Activated CD8-positive, alpha-beta T cell treated with anti-CD3 and anti-CD28 coated beads, Interleukin-2, amount 10 ng/mL, durations not matched to agents 7 days and 5 days (primary cell): ENCODE results near the gene SCN10A. TPM values are rescaled to one million over a fixed set of nuclear protein-coding genes. Genes with fewer than 3 reads are reported as not detected.

Experiments
- ATAC-seq: fragments of 150-1000 bp; cut with Tn5 transposase; one replicate; pipeline ENCODE4 v1.10.0; 2021; ENCODE audit warnings: moderate library complexity
- CTCF ChIA-PET: fragments of 350-600 bp; sonication (Branson Sonifier 250); formaldehyde crosslinking; loops from one replicate; lab custom pipeline; 2021; ENCODE audit warnings: antibody characterized with exemption; lab: Charles Lee
- POLR2A ChIA-PET: fragments of 350-600 bp; sonication (Branson Sonifier 250); formaldehyde crosslinking; loops from one replicate; lab custom pipeline; 2021; ENCODE audit warnings: antibody characterized with exemption; lab: Charles Lee
- DNase-seq: peaks from one replicate; pipeline ENCODE4 v3.0.0-alpha.2; 2020
- H3K27ac Mint-ChIP-seq: one replicate; pipeline ENCODE4 v1.8.0; 2021; ENCODE audit warnings: mild to moderate bottlenecking, mixed read lengths
- H3K27me3 Mint-ChIP-seq: one replicate; pipeline ENCODE4 v1.8.0; 2021; ENCODE audit warnings: low read depth, mixed read lengths
- H3K36me3 Mint-ChIP-seq: one replicate; pipeline ENCODE4 v1.8.0; 2021; ENCODE audit warnings: low read depth, mixed read lengths
- H3K4me1 Mint-ChIP-seq: one replicate; pipeline ENCODE4 v1.8.0; 2021; ENCODE audit warnings: low read depth, mixed read lengths
- H3K4me3 Mint-ChIP-seq: one replicate; pipeline ENCODE4 v1.8.0; 2021; ENCODE audit warnings: mild to moderate bottlenecking, mixed read lengths
- H3K9me3 Mint-ChIP-seq: one replicate; pipeline ENCODE4 v1.8.0; 2022; ENCODE audit warnings: mixed read lengths; ENCODE audit not compliant: insufficient read depth
- total RNA-seq, 2 experiments: library from RNA; stranded (reverse); gene quantifications; one replicate each; pipeline ENCODE4 v1.2.3, GENCODE V29; 2021

The SCN10A gene
- not detected for total RNA-seq

- Mint-ChIP-seq H3K4me3 (no peak within 1 kb of the TSS), H3K36me3 (no peaks in the 10 kb centered on the region), H3K27me3 (peaks cover 7% of the 10 kb centered on the region), H3K9me3 (no peaks in the 10 kb centered on the region), H3K4me1 (no peaks in the 10 kb centered on the region), H3K27ac (no peak within 1 kb of the TSS)
- ATAC-seq (no peak), DNase-seq (no peak)
- ChIA-PET POLR2A (no interaction called here), CTCF (no interaction called here)
Observed at GRCh38 chr3:38816026-38816425, at the start of gene SCN10A. Gene SCN10A (minus strand): TSS chr3:38816217. CDS start chr3:38794010, 22,207 bp downstream.

- Mint-ChIP-seq H3K27ac (no peak overlapping the region), H3K36me3 (no peaks in the 10 kb centered on the region), H3K27me3 (peaks cover 7% of the 10 kb centered on the region), H3K4me3 (no peak overlapping the region), H3K4me1 (no peaks in the 10 kb centered on the region), H3K9me3 (no peaks in the 10 kb centered on the region)
- DNase-seq (no peak), ATAC-seq (no peak)
- CTCF ChIA-PET = interaction anchor here (1.6 kb wide), 1 partner anchor 9 kb away, joined by 4 read pairs; no protein-coding TSS in a partner anchor
- POLR2A ChIA-PET = no interaction called here
Observed at GRCh38 chr3:38853011-38853410, 37.0 kb upstream of the SCN10A start.

GRCh38 chr3:38843898-38844297 is 27.9 kb upstream of the SCN10A start:
- Mint-ChIP-seq H3K27me3 (peaks cover 16% of the 10 kb centered on the region), H3K36me3 (no peaks in the 10 kb centered on the region), H3K9me3 (no peaks in the 10 kb centered on the region), H3K27ac (no peak overlapping the region), H3K4me3 (no peak overlapping the region), H3K4me1 (no peaks in the 10 kb centered on the region)
- ChIA-PET CTCF (interaction anchor here (0.7 to 3.5 kb wide), 11 partner anchors 9 to 323 kb away, joined by 3 to 21 read pairs (median 4); no protein-coding TSS in a partner anchor), POLR2A (interaction anchor here (0.6 kb wide), 1 partner anchor 438 kb away, joined by 3 read pairs; no protein-coding TSS in a partner anchor)
- DNase-seq = peak; percentile 27
- ATAC-seq = peak; percentile 42

- no peaks in the 10 kb centered on the region for H3K9me3 Mint-ChIP-seq
- H3K4me1 Mint-ChIP-seq = no peaks in the 10 kb centered on the region
- ChIA-PET POLR2A (no interaction called here), CTCF (interaction anchor here (3.5 kb wide), 1 partner anchor 103 kb away, joined by 17 read pairs; no protein-coding TSS in a partner anchor)
- ATAC-seq = no peak
- no peak for DNase-seq
- H3K27me3 Mint-ChIP-seq = peaks cover 21% of the 10 kb centered on the region
- H3K27ac Mint-ChIP-seq = no peak overlapping the region
- H3K36me3 Mint-ChIP-seq = no peaks in the 10 kb centered on the region
- H3K4me3 Mint-ChIP-seq = no peak overlapping the region
Observed at GRCh38 chr3:38842266-38842965, 26.4 kb upstream of the SCN10A start.

GRCh38 chr3:38840987-38841386 is 25.0 kb upstream of the SCN10A start:
- Mint-ChIP-seq H3K4me1 (no peaks in the 10 kb centered on the region), H3K27me3 (peaks cover 19% of the 10 kb centered on the region), H3K4me3 (no peak overlapping the region), H3K36me3 (no peaks in the 10 kb centered on the region), H3K9me3 (no peaks in the 10 kb centered on the region), H3K27ac (no peak overlapping the region)
- ChIA-PET POLR2A (no interaction called here), CTCF (interaction anchor here (1.3 to 3.5 kb wide), 2 partner anchors 15 to 102 kb away, joined by 4 to 17 read pairs; no protein-coding TSS in a partner anchor)
- no peak for DNase-seq
- ATAC-seq = no peak

- CTCF ChIA-PET = interaction anchor here (2.9 kb wide), 1 partner anchor 98 kb away, joined by 10 read pairs; no protein-coding TSS in a partner anchor
- Mint-ChIP-seq H3K36me3 (no peaks in the 10 kb centered on the region), H3K27me3 (peaks cover 12% of the 10 kb centered on the region), H3K9me3 (no peaks in the 10 kb centered on the region), H3K4me3 (no peak overlapping the region), H3K27ac (no peak overlapping the region), H3K4me1 (peaks cover 13% of the 10 kb centered on the region)
- DNase-seq (no peak), ATAC-seq (no peak)
- POLR2A ChIA-PET = no interaction called here
Observed at GRCh38 chr3:38837358-38837757, 21.3 kb upstream of the SCN10A start.

GRCh38 chr3:38836561-38836960 is 20.5 kb upstream of the SCN10A start:
- Mint-ChIP-seq H3K27ac (no peak overlapping the region), H3K36me3 (no peaks in the 10 kb centered on the region), H3K27me3 (peaks cover 14% of the 10 kb centered on the region), H3K9me3 (no peaks in the 10 kb centered on the region), H3K4me1 (peaks cover 13% of the 10 kb centered on the region), H3K4me3 (no peak overlapping the region)
- POLR2A ChIA-PET = no interaction called here
- CTCF ChIA-PET = interaction anchor here (2.9 kb wide), 1 partner anchor 97 kb away, joined by 10 read pairs; no protein-coding TSS in a partner anchor
- no peak for DNase-seq
- ATAC-seq = no peak

GRCh38 chr3:38835939-38836338 is 19.9 kb upstream of the SCN10A start:
- peaks cover 16% of the 10 kb centered on the region for H3K27me3 Mint-ChIP-seq
- H3K4me3 Mint-ChIP-seq = no peak overlapping the region
- POLR2A ChIA-PET = no interaction called here
- no peak for ATAC-seq
- H3K4me1 Mint-ChIP-seq = peaks cover 13% of the 10 kb centered on the region
- no peak for DNase-seq
- no peaks in the 10 kb centered on the region for H3K36me3 Mint-ChIP-seq
- H3K27ac Mint-ChIP-seq = no peak overlapping the region
- CTCF ChIA-PET = interaction anchor here (2.1 kb wide), 1 partner anchor 8 kb away, joined by 7 read pairs; no protein-coding TSS in a partner anchor
- H3K9me3 Mint-ChIP-seq = no peaks in the 10 kb centered on the region

- ATAC-seq = no peak
Observed at GRCh38 chr3:38834717-38835116, 18.7 kb upstream of the SCN10A start.

GRCh38 chr3:38834110-38834509 is 18.1 kb upstream of the SCN10A start:
- ATAC-seq = peak; percentile 90
- Mint-ChIP-seq H3K4me1 (peaks cover 13% of the 10 kb centered on the region), H3K36me3 (no peaks in the 10 kb centered on the region), H3K9me3 (no peaks in the 10 kb centered on the region), H3K4me3 (no peak overlapping the region), H3K27me3 (peaks cover 12% of the 10 kb centered on the region), H3K27ac (peak overlapping the region; percentile 2)
- POLR2A ChIA-PET = interaction anchor here (0.6 kb wide), 1 partner anchor 918 kb away, joined by 3 read pairs; no protein-coding TSS in a partner anchor
- DNase-seq = peak; percentile 58
- CTCF ChIA-PET = interaction anchor here (0.9 to 2.1 kb wide), 4 partner anchors 10 to 313 kb away, joined by 3 to 7 read pairs (median 4); no protein-coding TSS in a partner anchor

More at GRCh38 chr3:38834717-38835116, 18.7 kb upstream of the SCN10A start:
- Mint-ChIP-seq H3K27me3 (peaks cover 14% of the 10 kb centered on the region), H3K9me3 (no peaks in the 10 kb centered on the region), H3K27ac (peak overlapping the region; percentile 2), H3K4me1 (peaks cover 13% of the 10 kb centered on the region), H3K36me3 (no peaks in the 10 kb centered on the region), H3K4me3 (no peak overlapping the region)
- CTCF ChIA-PET = interaction anchor here (0.7 to 2.1 kb wide), 4 partner anchors 9 to 863 kb away, joined by 3 to 7 read pairs (median 4); no protein-coding TSS in a partner anchor
- DNase-seq = no peak
- POLR2A ChIA-PET = no interaction called here

GRCh38 chr3:38829404-38829803 is 13.4 kb upstream of the SCN10A start:
- no peak overlapping the region for H3K4me3 Mint-ChIP-seq
- ChIA-PET POLR2A (no interaction called here), CTCF (no interaction called here)
- ATAC-seq (no peak), DNase-seq (no peak)
- no peaks in the 10 kb centered on the region for H3K9me3 Mint-ChIP-seq
- no peaks in the 10 kb centered on the region for H3K36me3 Mint-ChIP-seq
- peaks cover 7% of the 10 kb centered on the region for H3K27me3 Mint-ChIP-seq
- H3K27ac Mint-ChIP-seq = no peak overlapping the region
- H3K4me1 Mint-ChIP-seq = peaks cover 8% of the 10 kb centered on the region

- H3K4me3 Mint-ChIP-seq = no peak overlapping the region
- DNase-seq (no peak), ATAC-seq (no peak)
- POLR2A ChIA-PET = no interaction called here
- H3K4me1 Mint-ChIP-seq = peaks cover 3% of the 10 kb centered on the region
- H3K27me3 Mint-ChIP-seq = peaks cover 9% of the 10 kb centered on the region
- CTCF ChIA-PET = no interaction called here
- no peaks in the 10 kb centered on the region for H3K9me3 Mint-ChIP-seq
- no peak overlapping the region for H3K27ac Mint-ChIP-seq
- no peaks in the 10 kb centered on the region for H3K36me3 Mint-ChIP-seq
Observed at GRCh38 chr3:38828681-38829080, 12.7 kb upstream of the SCN10A start.
